ENCODE data around the gene SORL1-AS1.

Gene SORL1-AS1

DNA sequence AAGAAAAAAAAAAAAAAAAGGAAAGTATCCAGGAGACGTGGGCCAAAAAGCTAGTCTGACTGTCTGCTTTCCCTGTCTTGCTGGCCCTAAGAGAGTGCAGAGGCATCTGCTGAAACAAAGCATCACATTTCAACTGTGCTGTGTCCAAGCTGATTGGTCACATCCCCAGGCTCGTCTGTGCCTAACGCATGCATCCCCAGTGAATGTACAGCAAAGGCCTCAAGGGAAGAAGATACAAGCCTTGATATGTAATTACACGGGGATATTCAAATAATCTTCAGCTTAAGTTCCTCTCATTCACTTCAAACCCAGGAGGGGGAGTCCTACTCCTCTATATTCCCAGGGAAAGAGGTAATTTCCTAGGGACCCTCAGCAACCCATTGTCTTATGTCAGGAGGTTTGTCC is 6.0 kb downstream of the SORL1-AS1 start:
- TF ChIP-seq RAD21 (IDR thresholded peaks at IDR 0.05; ENCODE audit: low read depth): peak; percentile 42
- no peak for TF ChIP-seq FOXM1 (IDR thresholded peaks at IDR 0.05; ENCODE audit: borderline replicate concordance, low read depth)

DNA sequence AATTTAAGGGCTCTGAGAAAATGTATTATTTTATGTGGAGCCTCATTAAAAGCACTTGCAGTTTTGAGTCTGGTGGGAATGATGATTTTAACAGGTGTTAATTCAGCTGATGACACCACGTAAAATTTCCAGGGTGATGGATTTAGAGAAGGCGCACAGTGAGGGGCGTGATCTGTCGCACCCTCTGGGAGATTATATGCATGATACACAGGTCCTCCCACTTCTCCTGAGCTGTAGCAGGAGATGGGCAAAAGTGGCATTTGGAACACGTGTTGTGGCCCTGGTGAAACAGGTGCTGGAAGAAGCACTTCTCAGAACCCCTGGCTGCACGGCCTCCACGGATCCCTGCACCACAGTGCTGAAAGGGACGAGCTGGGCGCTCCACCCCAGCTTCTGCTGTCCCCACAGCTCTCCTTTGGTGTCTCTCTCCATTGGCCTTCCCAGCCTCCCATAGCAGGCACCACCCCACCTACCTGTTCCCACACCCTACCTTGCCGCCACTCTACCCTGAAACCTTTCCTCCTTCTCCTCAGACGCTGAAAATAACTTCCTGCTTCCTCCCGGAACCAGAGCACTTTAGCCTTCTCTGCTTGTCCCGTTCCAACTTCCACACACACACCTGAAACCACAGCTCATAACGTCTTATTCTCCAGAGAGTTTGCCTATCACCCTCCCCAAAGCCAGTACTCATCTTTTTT is 7.5 kb downstream of the SORL1-AS1 start:
- TF ChIP-seq, protein P1, sequence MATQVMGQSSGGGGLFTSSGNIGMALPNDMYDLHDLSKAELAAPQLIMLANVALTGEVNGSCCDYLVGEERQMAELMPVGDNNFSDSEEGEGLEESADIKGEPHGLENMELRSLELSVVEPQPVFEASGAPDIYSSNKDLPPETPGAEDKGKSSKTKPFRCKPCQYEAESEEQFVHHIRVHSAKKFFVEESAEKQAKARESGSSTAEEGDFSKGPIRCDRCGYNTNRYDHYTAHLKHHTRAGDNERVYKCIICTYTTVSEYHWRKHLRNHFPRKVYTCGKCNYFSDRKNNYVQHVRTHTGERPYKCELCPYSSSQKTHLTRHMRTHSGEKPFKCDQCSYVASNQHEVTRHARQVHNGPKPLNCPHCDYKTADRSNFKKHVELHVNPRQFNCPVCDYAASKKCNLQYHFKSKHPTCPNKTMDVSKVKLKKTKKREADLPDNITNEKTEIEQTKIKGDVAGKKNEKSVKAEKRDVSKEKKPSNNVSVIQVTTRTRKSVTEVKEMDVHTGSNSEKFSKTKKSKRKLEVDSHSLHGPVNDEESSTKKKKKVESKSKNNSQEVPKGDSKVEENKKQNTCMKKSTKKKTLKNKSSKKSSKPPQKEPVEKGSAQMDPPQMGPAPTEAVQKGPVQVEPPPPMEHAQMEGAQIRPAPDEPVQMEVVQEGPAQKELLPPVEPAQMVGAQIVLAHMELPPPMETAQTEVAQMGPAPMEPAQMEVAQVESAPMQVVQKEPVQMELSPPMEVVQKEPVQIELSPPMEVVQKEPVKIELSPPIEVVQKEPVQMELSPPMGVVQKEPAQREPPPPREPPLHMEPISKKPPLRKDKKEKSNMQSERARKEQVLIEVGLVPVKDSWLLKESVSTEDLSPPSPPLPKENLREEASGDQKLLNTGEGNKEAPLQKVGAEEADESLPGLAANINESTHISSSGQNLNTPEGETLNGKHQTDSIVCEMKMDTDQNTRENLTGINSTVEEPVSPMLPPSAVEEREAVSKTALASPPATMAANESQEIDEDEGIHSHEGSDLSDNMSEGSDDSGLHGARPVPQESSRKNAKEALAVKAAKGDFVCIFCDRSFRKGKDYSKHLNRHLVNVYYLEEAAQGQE (IDR thresholded peaks at IDR 0.05; ENCODE audit: low read depth): no peak
- TF ChIP-seq TEAD4 (IDR thresholded peaks at IDR 0.05): no peak
- no peak for TF ChIP-seq NFIC (IDR thresholded peaks at IDR 0.05)
- TF ChIP-seq, protein P2, sequence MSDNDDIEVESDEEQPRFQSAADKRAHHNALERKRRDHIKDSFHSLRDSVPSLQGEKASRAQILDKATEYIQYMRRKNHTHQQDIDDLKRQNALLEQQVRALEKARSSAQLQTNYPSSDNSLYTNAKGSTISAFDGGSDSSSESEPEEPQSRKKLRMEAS (IDR thresholded peaks at IDR 0.05): no peak
- TF ChIP-seq CREB1 (IDR thresholded peaks at IDR 0.05; ENCODE audit: low read depth): no peak
- no peak for TF ChIP-seq CEBPB (IDR thresholded peaks at IDR 0.05)

DNA sequence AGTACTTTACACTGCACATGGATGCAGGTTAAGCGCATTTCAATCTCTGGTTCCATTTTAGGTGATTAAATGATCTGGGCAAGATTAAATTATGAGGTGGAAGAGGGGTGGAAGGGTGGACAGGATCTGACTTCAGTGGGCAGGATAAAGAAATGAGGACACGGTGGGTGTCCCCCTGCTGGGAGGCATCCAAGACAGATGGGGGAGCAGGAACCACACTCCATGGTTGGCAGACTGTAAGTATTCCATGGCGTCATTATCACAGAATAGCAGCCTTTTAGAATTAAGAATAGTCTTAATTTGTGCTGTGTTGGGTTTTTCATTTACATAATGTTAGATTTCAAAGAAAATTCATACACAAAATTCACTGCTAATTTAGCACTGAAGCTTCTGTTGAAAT is 8.2 kb downstream of the SORL1-AS1 start:
- TF ChIP-seq TCF12 (IDR thresholded peaks at IDR 0.05; ENCODE audit: low read depth) (no peak), EGR1 (IDR thresholded peaks at IDR 0.05) (no peak), EP300 (IDR thresholded peaks at IDR 0.05; ENCODE audit: borderline replicate concordance) (no peak), NFIC (IDR thresholded peaks at IDR 0.05) (no peak), CEBPB (IDR thresholded peaks at IDR 0.05) (no peak), TAF1 (IDR thresholded peaks at IDR 0.05; ENCODE audit: low read depth) (no peak), YY1 (IDR thresholded peaks at IDR 0.05; ENCODE audit: low read depth) (no peak), CREB1 (IDR thresholded peaks at IDR 0.05; ENCODE audit: low read depth) (no peak), RAD21 (IDR thresholded peaks at IDR 0.05; ENCODE audit: low read depth) (no peak), FOXM1 (IDR thresholded peaks at IDR 0.05; ENCODE audit: borderline replicate concordance, low read depth) (no peak)
- TF ChIP-seq, protein P3, sequence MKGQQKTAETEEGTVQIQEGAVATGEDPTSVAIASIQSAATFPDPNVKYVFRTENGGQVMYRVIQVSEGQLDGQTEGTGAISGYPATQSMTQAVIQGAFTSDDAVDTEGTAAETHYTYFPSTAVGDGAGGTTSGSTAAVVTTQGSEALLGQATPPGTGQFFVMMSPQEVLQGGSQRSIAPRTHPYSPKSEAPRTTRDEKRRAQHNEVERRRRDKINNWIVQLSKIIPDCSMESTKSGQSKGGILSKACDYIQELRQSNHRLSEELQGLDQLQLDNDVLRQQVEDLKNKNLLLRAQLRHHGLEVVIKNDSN (IDR thresholded peaks at IDR 0.05): no peak
- TF ChIP-seq, protein P2 (IDR thresholded peaks at IDR 0.05): no peak
- TF ChIP-seq, protein P1 (IDR thresholded peaks at IDR 0.05; ENCODE audit: low read depth): no peak

DNA sequence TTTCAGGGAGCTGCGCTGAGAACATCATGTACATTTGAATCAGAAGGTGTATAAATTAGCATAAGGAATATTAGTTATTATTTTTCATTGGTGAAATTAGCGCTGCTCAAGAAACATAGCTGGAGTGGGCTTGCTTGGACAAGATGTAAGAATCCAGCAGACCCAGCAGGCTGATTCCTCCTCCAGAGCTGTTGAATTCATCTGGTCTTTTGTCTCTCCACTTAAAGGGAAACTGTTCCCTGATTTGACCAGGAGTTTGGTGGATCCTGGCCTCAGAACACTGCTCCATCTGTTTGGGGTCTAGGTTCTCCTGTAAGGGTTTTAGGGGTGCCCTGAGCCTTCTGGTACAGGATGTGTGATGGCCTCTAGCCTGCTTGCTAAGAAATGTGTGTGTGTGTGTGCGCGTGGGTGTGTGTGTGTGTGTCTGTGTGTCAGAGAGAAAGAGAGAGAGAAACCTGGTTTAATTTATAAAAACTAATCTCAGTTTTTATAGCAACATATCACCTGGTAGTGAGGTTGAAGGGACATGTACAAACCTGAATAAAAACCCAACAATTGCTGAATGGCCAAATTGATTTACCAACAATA is 9.0 kb downstream of the SORL1-AS1 start:
- TF ChIP-seq RAD21 (IDR thresholded peaks at IDR 0.05; ENCODE audit: low read depth) (no peak), NFIC (IDR thresholded peaks at IDR 0.05) (no peak), YY1 (IDR thresholded peaks at IDR 0.05; ENCODE audit: low read depth) (no peak), EGR1 (IDR thresholded peaks at IDR 0.05) (no peak), FOXM1 (IDR thresholded peaks at IDR 0.05; ENCODE audit: borderline replicate concordance, low read depth) (no peak), TEAD4 (IDR thresholded peaks at IDR 0.05) (no peak), CEBPB (IDR thresholded peaks at IDR 0.05) (no peak), TCF12 (IDR thresholded peaks at IDR 0.05; ENCODE audit: low read depth) (no peak), EP300 (IDR thresholded peaks at IDR 0.05; ENCODE audit: borderline replicate concordance) (no peak), ZBTB7A (IDR thresholded peaks at IDR 0.05; ENCODE audit: low read depth) (no peak), CREB1 (IDR thresholded peaks at IDR 0.05; ENCODE audit: low read depth) (no peak)
- TF ChIP-seq, protein P2 (IDR thresholded peaks at IDR 0.05): no peak

DNA sequence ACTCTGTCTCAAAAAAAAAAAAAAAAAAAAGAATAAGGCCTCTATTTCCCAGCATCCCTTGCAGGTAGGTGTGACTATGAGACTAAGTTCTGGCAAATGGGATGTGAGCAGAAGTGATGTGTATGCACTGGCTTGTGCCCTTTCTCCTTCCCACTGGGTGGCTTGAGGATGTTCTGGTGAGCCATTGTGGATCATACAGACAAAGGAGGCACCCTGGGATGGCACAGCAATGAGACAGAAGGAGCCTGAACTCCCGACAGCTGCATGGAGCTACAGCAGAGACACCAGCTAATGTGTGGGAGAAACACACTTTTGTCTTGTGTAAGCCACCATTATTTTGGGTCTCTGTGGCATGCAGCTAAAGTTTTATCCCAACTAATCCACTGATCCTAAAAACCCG is 11.2 kb downstream of the SORL1-AS1 start:
- TF ChIP-seq TEAD4 (IDR thresholded peaks at IDR 0.05) (no peak), TAF1 (IDR thresholded peaks at IDR 0.05; ENCODE audit: low read depth) (no peak)
- TF ChIP-seq, protein P1 (IDR thresholded peaks at IDR 0.05; ENCODE audit: low read depth): no peak
